HepG2 (cell line): ENCODE data around the gene USP34. TPM values are rescaled to one million over a fixed set of nuclear protein-coding genes. Genes with fewer than 3 reads are reported as not detected.

Experiments
- ARHGAP35 ChIP-seq: sonication (generic); formaldehyde crosslinking; IDR thresholded peaks from 2 replicates; pipeline ENCODE4 v1.9.0; 2022; ENCODE audit warnings: mild to moderate bottlenecking, inconsistent platforms, moderate library complexity, missing genetic modification reagents, borderline replicate concordance
- DNMT1 ChIP-seq: sonication (generic); formaldehyde crosslinking; IDR thresholded peaks from 2 replicates; pipeline ENCODE4 v1.5.1; 2020; ENCODE audit warnings: mild to moderate bottlenecking, missing genetic modification reagents
- DZIP1 ChIP-seq: sonication (generic); formaldehyde crosslinking; IDR thresholded peaks from 2 replicates; pipeline ENCODE4 v1.5.0; 2020; ENCODE audit warnings: mild to moderate bottlenecking, missing genetic modification reagents
- E2F2 ChIP-seq: sonication (generic); formaldehyde crosslinking; IDR thresholded peaks from 2 replicates; pipeline ENCODE4 v1.4.0; 2020; ENCODE audit warnings: missing genetic modification reagents, borderline replicate concordance
- FOXM1 ChIP-seq: sonication (generic); formaldehyde crosslinking; IDR thresholded peaks from 2 replicates; pipeline ENCODE4 v1.5.0; 2020; ENCODE audit warnings: missing genetic modification reagents
- KLF11 ChIP-seq: IDR thresholded peaks from 2 replicates; pipeline ENCODE4 v1.6.1; 2016; ENCODE audit warnings: missing compliant biosample characterization
- MIER3 ChIP-seq: IDR thresholded peaks from 2 replicates; pipeline ENCODE4 v1.6.1; 2016; ENCODE audit warnings: missing compliant biosample characterization, borderline replicate concordance
- NFKB2 ChIP-seq: sonication (generic); formaldehyde crosslinking; IDR thresholded peaks from 2 replicates; pipeline ENCODE4 v1.4.0; 2020; ENCODE audit warnings: missing genetic modification reagents, borderline replicate concordance
- POLR2G ChIP-seq: fragments of 200-400 bp; formaldehyde crosslinking; IDR thresholded peaks from 2 replicates; pipeline ENCODE4 v1.6.1; 2018; ENCODE audit warnings: mild to moderate bottlenecking, low read depth, low read length, moderate library complexity
- RFX5 ChIP-seq: IDR thresholded peaks from 2 replicates; pipeline ENCODE4 v1.6.1; 2011; ENCODE audit warnings: low read depth, low read length, improper control_type of control experiment
- RXRB ChIP-seq: IDR thresholded peaks from 2 replicates; pipeline ENCODE4 v1.6.1; 2016; ENCODE audit warnings: borderline replicate concordance, missing genetic modification reagents, missing compliant biosample characterization
- SPEN ChIP-seq: sonication (generic); formaldehyde crosslinking; IDR thresholded peaks from 2 replicates; pipeline ENCODE4 v1.5.1; 2020; ENCODE audit warnings: low read depth, mild to moderate bottlenecking, missing genetic modification reagents
- TSC22D2 ChIP-seq: sonication (generic); formaldehyde crosslinking; IDR thresholded peaks from 2 replicates; pipeline ENCODE4 v1.5.1; 2020; ENCODE audit warnings: missing genetic modification reagents, mild to moderate bottlenecking, borderline replicate concordance
- YEATS4 ChIP-seq: sonication (generic); formaldehyde crosslinking; IDR thresholded peaks from 2 replicates; pipeline ENCODE4 v1.4.0; 2020; ENCODE audit warnings: missing genetic modification reagents, borderline replicate concordance
- ZBTB21 ChIP-seq: sonication (generic); formaldehyde crosslinking; IDR thresholded peaks from 2 replicates; pipeline ENCODE4 v1.4.0; 2020; ENCODE audit warnings: missing genetic modification reagents
- ZNF17 ChIP-seq: sonication (generic); formaldehyde crosslinking; IDR thresholded peaks from 2 replicates; pipeline ENCODE4 v1.5.0; 2020; ENCODE audit warnings: mild to moderate bottlenecking, missing genetic modification reagents
- ZNF530 ChIP-seq: sonication (generic); formaldehyde crosslinking; IDR thresholded peaks from 2 replicates; pipeline ENCODE4 v1.5.0; 2020; ENCODE audit warnings: low read depth, mild to moderate bottlenecking, missing genetic modification reagents
- ZNF543 ChIP-seq: sonication (generic); formaldehyde crosslinking; IDR thresholded peaks from 2 replicates; pipeline ENCODE4 v1.4.0; 2020; ENCODE audit warnings: mild to moderate bottlenecking, missing genetic modification reagents
- ZNF672 ChIP-seq: sonication (generic); formaldehyde crosslinking; IDR thresholded peaks from 2 replicates; pipeline ENCODE4 v1.8.1; 2022; ENCODE audit warnings: missing genetic modification reagents
- ZNF737 ChIP-seq: sonication (generic); formaldehyde crosslinking; IDR thresholded peaks from 2 replicates; pipeline ENCODE4 v1.5.0; 2020; ENCODE audit warnings: missing genetic modification reagents, mild to moderate bottlenecking, borderline replicate concordance
- ZNF770 ChIP-seq: sonication (generic); formaldehyde crosslinking; IDR thresholded peaks from 2 replicates; pipeline ENCODE4 v1.5.0; 2020; ENCODE audit warnings: mild to moderate bottlenecking, missing genetic modification reagents
- ZNF775 ChIP-seq: sonication (generic); formaldehyde crosslinking; IDR thresholded peaks from 2 replicates; pipeline ENCODE4 v1.4.0; 2020; ENCODE audit warnings: missing genetic modification reagents, mild to moderate bottlenecking, moderate library complexity, borderline replicate concordance
- ZSCAN5A ChIP-seq: sonication (generic); formaldehyde crosslinking; IDR thresholded peaks from 2 replicates; pipeline ENCODE4 v1.8.0; 2022; ENCODE audit warnings: mild to moderate bottlenecking, missing genetic modification reagents, borderline replicate concordance
- ZSCAN9 ChIP-seq: IDR thresholded peaks from 2 replicates; pipeline ENCODE4 v1.6.1; 2016; ENCODE audit warnings: borderline replicate concordance
- polyA plus RNA-seq, 8 experiments: library from polyadenylated mRNA; depleted of rRNA in 3 of 8; stranded (reverse) in 7 of 8; unstranded in 1 of 8; fragments of >200 nt; fragmentation: Illumina TruSeq in 4 of 8; extraction: Trizol in 4 of 8; gene quantifications; 2 replicates each; pipeline versions ENCODE4 v1.2.1 to v1.2.3, GENCODE V29; 2011 to 2016; ENCODE audit warnings: low read depth in 4 of 8, missing spikeins in 1 of 8, mixed read lengths in 1 of 8; ENCODE audit not compliant: insufficient read depth in 1 of 8
- total RNA-seq, 5 experiments: library from RNA; depleted of rRNA; stranded (reverse); fragments of >200 nt; fragmentation: Illumina TruSeq; extraction: Trizol; gene quantifications; 2 replicates each; pipeline ENCODE4 v1.2.3, GENCODE V29; 2016; ENCODE audit warnings: low read depth in 1 of 5

Gene USP34
- total and polyA plus RNA-seq, 2 of the 13 experiments (the other 11 are each of a cell fraction or from before 2014, with no cell fraction given) = 99.2 to 100 TPM

GRCh38 chr2:61426267-61426897, 44.5 kb downstream of the USP34 start (continued):
- TF ChIP-seq ZSCAN5A (CRISPR knock-in tag) (no peak), MIER3 (no peak; the same call in 1 of the 2 replicates), TSC22D2 (no peak), ZSCAN9 (CRISPR knock-in tag) (no peak), ZNF672 (no peak), ARHGAP35 (CRISPR knock-in tag) (no peak), E2F2 (no peak), FOXM1 (no peak), ZNF530 (CRISPR knock-in tag) (no peak), ZNF737 (CRISPR knock-in tag) (no peak), ZNF775 (CRISPR knock-in tag) (no peak), DNMT1 (0 out of 2 replicates have a peak, but pooled peaks have one; percentile 23), KLF11 (no peak), RXRB (CRISPR knock-in tag) (no peak), ZNF770 (CRISPR knock-in tag) (no peak), POLR2G (no peak), ZNF17 (CRISPR knock-in tag) (no peak), SPEN (peak; percentile 33; the same call in 1 of the 2 replicates), ZNF543 (no peak), DZIP1 (CRISPR knock-in tag) (no peak), RFX5 (no peak), YEATS4 (CRISPR knock-in tag) (no peak), NFKB2 (CRISPR knock-in tag) (peak; percentile 33; the same call in 1 of the 2 replicates), ZBTB21 (CRISPR knock-in tag) (no peak)
